NCI-H2107 treated with DMSO at 0.1 percent for 48 hours (cell line): ENCODE results near the gene DCHS2.

ENCODE experiments used
- DNase-seq: peaks from one replicate; lab custom pipeline; 2025; ENCODE audit not compliant: unreplicated experiment; lab: John Stamatoyannopoulos, UW

DCHS2 gene

GRCh38 chr4:154452798-154453346 is 38.7 kb downstream of the DCHS2 start:
- DNase-seq: no peak

GRCh38 chr4:154450966-154451365 is 40.6 kb downstream of the DCHS2 start:
- no peak for DNase-seq

GRCh38 chr4:154444958-154445357 is 46.6 kb downstream of the DCHS2 start:
- no peak for DNase-seq

GRCh38 chr4:154441982-154442381 is 49.6 kb downstream of the DCHS2 start:
- DNase-seq: no peak

- DNase-seq: no peak
These were observed 50.5 kb downstream of the DCHS2 start for GRCh38 chr4:154441124-154441523.

- DNase-seq: no peak
These were observed 52.4 kb downstream of the DCHS2 start for GRCh38 chr4:154439224-154439623.

GRCh38 chr4:154435895-154436294 is 55.7 kb downstream of the DCHS2 start:
- DNase-seq: no peak

GRCh38 chr4:154433543-154433942 is 58.1 kb downstream of the DCHS2 start:
- no peak for DNase-seq

- no peak for DNase-seq
These were observed 62.4 kb downstream of the DCHS2 start for GRCh38 chr4:154429176-154429575.

GRCh38 chr4:154427149-154427548 is 64.5 kb downstream of the DCHS2 start:
- DNase-seq: no peak

- DNase-seq: peak; percentile 0
These were observed 66.1 kb downstream of the DCHS2 start for GRCh38 chr4:154425514-154425913.

GRCh38 chr4:154424810-154425484 is 66.7 kb downstream of the DCHS2 start:
- no peak for DNase-seq

- no peak for DNase-seq
These were observed 69.4 kb downstream of the DCHS2 start for GRCh38 chr4:154422152-154422551.

- DNase-seq: no peak
These were observed 70.0 kb downstream of the DCHS2 start for GRCh38 chr4:154421618-154422017.

- no peak for DNase-seq
These were observed 74.3 kb downstream of the DCHS2 start for GRCh38 chr4:154417373-154417673.

- peak; percentile 0 for DNase-seq
These were observed 75.4 kb downstream of the DCHS2 start for GRCh38 chr4:154416190-154416547.

- DNase-seq: no peak
These were observed 76.3 kb downstream of the DCHS2 start for GRCh38 chr4:154415313-154415712.

- DNase-seq: no peak
These were observed 76.8 kb downstream of the DCHS2 start for GRCh38 chr4:154414796-154415195.

GRCh38 chr4:154414371-154414770 is 77.2 kb downstream of the DCHS2 start:
- no peak for DNase-seq

- DNase-seq: no peak
These were observed 84.2 kb downstream of the DCHS2 start for GRCh38 chr4:154407443-154407842.

- DNase-seq: no peak
These were observed 85.4 kb downstream of the DCHS2 start for GRCh38 chr4:154406018-154406795.

- peak; percentile 0 for DNase-seq
These were observed 92.2 kb downstream of the DCHS2 start for GRCh38 chr4:154399259-154399974.
